Activated naive CD4-positive, alpha-beta T cell treated with anti-CD3 and anti-CD28 coated beads, Interleukin-2, amount 50 U/mL, for 16 hours (primary cell): ENCODE results near the gene RORC.
A peak's percentile ranks its signal among the peaks of the same experiment; 100 is the strongest.

Experiments used
- DNase-seq: peaks from one replicate; pipeline ENCODE4 v3.0.0-alpha.2; 2020

RORC gene

DNA sequence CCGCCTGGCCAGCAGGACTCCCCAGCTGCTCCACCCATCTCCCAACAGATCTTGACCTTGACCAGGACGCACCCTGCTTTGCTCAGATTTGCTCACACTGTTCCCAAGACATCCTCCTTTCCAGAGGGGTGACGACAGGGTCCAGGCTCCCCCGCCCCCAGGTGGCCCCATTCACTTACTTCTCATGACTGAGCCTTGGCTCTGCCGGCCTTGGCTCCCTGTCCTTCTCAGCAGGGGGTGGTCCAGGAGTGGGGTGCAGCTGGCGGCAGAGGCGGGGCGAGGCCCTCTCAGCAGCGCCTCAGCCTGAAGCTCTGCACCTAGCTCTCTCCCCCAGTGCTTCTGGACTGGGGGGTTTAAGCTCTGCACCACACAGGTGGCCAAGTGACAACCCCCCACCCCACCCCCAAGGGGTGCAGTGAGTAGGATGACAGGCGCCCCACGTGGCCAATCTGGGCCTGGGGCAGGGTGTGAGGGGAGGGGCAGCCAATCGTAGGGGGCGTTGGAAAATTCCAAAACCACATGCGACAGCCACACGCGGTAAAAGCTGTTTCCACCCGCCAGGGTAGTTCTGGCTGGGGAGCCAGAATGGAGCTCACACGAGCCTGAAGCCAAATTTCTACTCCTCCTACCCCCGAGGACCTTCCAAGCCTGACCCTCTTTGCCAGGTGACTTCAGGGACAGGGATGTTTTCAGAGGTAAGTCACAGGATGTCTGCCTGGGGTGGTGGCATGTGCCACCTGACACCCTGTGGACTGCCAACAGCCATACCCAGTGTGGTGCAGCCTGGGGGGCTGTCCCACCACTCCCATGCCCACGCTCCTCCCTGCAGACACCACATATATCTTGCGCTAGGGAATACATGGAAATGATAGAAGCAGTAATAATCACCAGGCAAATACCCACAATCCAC, 5.6 kb downstream of the RORC start:
- no peak for DNase-seq

DNA sequence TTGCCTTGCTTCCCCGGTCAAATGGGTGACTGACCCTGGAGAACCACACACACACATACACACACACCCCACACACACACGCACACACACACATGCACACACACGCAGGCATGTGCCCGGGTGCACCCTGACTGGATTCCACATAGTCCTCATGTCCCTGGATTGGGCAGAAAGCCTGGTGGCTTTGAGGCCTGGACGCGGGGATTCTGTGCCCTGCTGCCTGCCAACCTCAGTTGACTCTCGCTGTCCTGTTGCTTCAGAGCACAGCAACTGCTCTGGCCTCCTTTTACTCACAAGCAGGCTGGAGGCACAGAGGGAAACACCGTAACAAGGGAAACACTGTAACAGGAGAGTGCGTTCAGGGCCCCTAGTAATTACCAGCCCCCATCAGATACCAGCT, 6.4 kb downstream of the RORC start:
- DNase-seq, result no peak

DNA sequence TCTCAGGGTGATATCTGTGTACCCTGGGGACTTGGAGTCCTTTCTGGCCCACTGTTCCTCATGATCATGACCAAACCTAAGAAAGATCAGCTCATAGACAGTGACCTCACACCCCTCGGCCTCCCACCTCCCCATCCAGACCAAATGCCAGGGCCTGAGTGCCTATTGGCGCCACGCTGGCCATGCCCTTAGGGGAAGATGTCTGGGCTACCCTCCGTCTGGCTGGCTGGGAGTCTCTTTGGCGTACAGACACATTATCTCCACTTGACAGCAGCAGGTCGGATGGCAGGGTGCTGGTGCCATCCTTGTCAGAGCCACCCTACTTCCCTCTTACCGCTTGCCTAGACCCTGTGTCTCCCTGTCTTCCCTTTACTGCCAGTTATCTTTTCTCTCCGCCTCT, 8.4 kb downstream of the RORC start:
- no peak for DNase-seq

DNA sequence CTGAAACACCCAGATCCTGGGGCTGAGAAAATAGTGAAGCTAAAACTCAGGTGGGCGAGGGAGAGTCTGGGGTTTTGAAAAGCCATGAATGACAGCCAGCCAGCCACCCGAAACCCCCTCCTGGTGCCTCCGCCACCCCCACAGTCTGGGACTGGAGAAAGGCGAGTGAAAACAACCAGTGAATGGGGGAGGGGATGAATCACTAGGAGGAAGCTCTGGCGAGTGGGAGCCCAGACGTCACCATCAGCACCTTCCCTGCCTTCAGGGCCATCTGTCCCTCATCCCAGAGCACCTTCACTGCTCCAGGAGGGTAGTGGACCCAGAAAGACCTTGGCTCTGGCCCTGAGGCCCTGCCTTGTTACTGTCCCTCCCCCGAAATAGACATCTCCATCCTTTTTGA, 9.2 kb downstream of the RORC start:
- DNase-seq, result peak; percentile 36

DNA sequence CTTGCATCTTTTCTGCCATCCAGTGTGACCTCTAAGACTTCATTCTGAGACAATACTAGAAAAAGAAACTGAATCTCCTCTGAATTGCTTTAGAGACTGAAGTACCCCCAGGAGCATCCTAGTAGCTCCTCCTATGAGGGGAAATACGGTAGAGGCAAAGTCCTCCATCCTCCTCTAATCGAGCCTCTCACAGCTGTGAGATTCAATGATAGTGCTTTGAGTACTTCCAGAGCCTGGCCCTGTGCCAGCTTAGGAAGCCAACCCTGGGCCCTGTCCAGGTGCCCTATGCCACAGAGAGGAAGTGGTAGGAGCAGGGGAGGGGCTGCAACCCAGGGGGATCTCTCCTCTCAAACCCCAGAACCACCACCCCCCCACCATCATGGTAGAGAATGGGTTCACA, 10.7 kb downstream of the RORC start:
- no peak for DNase-seq

DNA sequence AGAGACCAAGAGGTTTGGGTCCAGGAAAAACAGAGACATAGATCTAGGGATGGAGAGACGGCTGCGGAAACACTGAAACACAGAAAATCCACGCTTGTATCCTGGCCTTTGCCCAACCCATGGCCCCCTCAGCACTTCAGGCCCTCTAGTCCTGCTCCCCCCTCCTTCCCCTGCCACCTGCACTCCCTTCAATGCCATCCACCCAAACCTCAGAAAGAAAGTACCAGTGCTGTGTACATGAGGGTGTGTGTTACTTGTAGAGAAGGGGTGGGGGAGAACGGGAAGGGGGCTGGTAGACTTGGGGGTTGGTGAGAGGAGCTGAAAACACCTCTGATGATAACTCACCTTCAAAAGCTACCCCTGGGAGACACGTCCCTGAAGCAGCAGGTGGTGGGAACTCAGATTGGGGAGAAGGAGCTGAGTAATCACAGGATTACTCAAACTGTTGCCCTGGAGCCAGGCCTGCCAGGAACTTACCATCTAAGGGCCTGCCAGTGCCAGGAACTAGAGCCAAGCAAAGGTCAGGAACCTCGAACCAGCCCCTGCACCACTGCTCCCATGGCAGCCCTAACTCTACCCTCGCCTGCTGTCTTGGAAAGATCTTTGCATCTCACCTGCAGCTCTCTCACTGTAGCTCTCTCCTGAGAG, 11.5 kb downstream of the RORC start:
- no peak for DNase-seq

DNA sequence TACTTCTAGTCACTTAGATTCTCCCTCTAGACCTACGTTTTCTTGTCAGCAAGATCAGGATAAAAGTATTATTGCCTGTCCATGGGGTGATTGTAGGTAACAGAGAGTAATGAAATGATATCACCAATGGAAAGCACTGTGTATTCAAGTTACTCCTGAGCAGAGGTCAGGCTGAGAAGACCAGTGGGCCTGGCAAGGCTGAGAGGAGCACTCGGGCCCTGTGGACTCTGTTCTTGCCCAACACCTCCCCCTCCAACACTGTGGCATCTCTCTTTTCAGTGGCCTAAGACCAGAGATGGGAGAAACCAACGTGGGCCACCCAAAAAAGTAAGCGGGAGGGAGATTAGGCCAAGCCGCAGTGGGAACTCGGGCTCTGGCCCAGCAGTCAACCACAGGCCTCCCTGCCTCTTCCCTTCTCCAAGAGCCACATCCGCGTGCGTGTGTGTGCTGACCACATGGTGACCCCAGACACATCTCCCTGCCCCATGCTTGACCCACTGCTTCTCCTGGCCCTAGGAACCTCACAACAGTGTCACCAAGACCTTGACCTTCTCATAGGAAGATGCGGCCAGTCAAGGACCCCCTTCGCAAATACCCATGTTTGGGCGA, 12.3 kb downstream of the RORC start:
- no peak for DNase-seq

DNA sequence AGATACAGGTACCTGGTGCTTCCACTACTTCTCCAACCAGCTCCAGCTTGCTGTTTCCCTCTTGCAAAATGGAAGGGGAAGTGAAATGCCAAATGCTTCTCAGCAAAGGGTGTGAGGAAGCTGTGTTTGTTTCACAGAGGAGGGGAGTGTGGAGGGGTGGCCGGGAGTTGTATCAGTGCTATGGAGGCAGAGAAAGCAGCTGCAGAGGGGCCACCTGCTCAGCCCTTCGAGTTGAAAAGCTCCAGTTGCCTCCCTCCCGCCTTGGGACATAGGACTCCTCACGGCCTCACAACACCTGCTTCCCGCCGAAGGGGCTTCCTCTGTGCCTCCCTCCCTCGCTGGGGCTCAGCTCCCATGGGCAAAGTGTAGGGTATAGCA, 14.3 kb downstream of the RORC start:
- DNase-seq, result no peak

DNA sequence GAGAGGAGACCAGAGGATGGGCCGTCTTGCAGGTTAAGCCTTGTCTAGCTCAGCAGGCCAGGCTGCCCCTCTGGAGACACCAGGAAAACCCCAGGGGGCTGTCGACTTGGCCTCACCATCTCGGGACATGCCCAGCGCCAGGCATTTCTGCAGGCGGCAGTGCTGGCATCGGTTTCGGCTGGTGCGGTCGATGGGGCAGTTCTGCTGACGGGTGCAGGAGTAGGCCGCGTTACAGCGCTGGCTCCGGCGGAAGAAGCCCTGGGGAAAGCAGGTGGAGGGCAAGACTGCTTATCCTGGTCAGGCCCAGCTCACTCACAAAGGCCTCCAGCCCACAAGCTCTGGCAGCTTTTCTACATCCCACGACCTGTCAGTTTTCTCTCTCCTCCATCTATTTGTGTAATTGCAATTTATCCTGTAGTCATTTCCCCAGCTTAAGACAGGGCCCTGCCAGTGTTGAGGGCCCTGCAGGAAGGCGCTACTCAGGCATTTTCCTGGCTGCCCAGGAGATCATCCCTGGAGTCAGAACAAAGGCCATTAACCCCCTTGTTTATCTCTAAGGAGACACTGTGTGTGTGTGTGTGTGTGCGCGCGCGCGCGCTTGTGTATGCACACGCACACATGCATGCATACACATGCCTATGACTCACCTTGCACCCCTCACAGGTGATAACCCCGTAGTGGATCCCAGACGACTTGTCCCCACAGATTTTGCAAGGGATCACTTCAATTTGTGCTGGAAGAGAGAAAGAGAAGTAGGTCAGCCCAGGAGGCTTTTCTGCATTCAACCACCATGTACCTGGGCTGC, 14.9 kb downstream of the RORC start:
- DNase-seq, result no peak

DNA sequence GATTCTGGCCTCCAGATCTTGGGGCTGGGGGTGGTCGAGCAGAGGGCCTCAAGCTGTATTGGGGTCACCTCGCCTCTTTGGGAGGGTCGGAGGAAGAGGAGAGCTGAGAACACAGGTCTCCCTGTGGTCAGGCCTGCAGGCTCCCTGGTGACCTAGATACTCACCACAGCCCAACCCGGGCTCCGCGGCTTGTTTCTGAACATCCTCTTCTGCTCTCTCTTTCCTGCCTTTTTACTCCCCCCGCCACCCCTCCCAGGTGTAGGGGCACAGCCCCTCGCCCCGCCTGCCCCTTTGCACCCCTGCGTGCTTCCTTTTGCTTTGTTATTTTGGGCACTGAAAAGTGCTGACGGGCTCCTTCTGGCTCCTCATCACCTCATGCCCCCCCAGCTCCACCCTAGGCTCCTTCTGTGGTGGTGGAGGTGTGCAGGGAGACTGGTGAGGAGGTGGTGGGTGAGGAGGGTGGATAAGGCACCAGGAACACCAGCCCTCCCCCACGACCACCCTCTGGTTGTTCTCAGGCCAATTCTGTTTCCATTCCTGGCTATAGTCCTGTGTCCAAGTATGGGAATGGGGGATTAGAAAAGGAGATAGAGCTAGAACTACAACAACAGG, 15.8 kb downstream of the RORC start:
- no peak for DNase-seq

DNA sequence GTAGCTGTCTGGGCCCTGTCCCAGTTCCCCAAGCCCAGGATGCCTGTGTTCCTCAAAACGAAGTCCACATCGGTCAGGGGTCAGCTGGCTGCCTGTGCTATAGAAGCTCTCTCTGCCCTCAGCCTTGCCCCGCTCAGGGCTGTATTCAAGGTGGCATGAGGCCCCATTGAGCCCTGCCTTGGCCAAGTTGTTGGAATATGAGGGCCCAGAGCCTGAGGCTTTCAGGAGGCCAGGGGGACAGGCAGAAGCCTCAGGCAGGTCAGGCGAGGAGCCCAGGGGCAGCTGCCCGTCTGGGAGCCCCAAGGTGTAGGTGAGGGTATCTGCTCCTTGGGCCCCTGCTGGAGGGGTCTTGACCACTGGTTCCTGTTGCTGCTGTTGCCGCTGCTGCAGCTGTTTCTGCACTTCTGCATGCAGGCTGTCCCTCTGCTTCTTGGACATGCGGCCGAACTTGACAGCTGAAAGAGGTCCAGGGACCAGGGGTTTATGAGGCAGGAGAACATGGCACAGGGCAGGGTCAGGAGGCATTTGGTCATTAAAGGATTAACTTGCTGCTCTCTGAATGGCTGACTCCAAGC, 16.5 kb downstream of the RORC start:
- DNase-seq, result no peak

DNA sequence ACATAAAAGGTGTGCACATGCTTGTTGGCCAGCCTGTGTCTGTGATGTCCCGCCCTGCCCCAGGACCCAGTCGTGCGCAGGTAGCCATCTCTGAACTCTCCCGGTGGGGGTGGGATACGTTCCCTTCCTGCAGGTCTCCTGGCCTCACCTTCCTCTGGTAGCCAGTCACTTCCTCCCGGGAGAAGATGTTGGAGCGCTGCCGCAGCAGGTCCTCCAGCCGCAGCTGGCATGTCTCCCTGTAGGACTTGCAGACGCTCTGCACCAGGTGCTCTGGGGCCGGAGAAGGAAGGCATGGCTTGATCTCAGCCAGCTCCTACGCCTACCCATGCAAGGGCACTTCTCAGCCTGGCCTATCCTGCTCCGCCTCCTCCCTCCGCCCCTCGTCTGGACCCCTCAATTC, 17.2 kb downstream of the RORC start:
- no peak for DNase-seq

DNA sequence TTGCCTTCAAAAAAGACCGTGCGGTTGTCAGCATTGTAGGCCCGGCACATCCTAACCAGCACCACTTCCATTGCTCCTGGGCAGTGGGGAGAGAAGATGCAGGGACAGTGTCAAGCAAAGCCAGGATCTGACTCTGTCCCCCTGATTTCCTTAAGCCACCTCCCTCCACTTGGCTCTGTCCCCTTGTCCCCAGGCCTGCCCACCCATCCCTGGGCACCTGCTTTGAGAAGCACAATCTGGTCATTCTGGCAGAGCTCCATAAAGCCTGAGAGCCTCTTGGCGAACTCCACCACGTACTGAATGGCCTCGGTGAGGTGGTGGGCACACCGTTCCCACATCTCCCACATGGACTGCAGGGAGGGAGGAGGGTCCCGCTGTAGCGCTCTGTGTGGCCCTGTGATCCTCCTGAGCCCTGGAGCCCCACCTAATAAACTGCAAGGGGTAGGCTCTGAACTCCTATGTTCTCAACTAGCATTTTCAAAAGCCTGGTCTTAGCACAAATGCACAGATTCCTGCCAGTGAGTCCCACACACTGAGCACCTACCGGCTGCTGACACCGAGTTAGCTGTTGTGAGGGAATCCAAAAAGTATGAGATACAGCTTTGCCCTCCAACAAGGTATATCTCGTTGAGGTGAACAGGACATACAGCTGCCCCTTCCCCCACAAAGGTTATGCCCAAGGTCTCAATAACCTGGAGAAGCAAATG, 18.2 kb downstream of the RORC start:
- DNase-seq, result no peak

DNA sequence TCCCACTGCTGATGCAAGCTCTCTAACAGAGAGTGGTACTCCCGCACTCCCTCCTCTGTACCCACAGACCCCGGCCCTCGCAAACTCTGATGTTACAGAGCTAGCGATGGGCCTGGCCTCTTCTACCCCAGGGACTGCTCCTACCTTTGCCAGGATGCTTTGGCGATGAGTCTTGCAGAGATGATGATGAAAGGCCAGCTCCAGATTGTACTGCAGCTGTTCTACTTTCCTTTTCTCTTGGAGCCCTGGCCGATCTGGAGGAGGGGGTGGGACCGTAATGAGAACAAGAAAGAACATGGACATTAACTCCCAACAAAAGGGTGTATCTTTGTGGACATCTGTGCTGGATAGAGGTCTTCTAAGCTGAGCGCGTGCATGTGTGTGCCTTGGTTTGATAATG, 20.4 kb downstream of the RORC start:
- DNase-seq, result no peak

DNA sequence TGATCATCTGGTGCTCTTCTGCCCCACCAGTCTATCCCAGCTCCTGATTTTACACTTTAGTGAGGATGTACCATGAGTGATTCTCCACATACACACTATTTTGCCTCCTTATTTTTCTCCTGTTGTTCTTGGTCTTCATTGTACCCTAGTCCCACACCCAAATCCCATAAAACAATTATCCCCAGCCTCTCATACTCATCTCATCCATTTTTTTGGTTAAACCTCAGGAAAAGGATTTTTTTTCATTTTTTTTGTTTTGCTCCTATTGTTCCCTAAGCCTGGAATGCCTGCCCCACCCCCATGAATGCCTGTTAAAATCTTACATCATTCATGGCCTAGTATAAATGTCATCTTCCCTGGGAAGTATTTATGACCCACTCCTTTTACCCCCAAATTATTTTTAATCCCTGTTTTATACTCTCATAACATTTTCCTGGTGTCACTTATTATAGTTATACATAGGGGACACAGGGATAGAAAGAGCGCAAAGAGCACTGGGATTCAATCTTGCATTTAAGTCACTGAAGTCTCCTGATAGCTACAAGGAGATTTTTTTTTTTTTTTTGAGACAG, 21.5 kb downstream of the RORC start:
- no peak for DNase-seq

DNA sequence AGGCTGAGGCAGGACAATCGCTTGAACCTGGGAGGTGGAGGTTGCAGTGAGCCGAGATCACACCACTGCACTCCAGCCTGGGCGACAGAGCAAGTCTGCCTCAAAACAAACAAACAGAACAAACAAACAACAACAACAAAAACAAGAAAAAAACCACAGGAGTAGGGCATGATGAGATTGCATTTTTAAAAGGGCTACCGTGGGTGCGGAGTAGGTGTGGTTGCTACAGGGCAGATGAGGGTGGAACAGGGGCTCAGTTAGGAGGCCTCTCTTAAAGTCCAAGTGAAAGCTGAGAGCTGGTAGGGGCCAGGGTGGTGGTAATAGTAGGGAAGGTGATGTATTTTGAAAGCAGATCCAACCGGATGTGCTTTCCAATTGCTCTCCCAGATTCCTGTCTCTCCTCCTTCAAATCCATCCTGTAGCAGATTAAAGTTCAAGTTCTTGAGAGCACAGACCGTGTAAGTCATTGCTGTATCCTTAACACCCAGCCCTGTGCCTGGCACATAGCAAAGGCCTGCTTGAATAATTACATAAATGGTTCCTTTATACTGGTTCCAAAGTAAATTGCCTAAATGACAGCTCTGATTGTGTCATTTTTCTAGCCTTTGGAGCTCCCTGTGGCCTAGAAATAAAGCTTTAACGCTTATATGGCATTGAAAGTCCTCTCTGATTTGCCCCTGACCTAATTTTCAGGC, 22.2 kb downstream of the RORC start:
- DNase-seq, result no peak

DNA sequence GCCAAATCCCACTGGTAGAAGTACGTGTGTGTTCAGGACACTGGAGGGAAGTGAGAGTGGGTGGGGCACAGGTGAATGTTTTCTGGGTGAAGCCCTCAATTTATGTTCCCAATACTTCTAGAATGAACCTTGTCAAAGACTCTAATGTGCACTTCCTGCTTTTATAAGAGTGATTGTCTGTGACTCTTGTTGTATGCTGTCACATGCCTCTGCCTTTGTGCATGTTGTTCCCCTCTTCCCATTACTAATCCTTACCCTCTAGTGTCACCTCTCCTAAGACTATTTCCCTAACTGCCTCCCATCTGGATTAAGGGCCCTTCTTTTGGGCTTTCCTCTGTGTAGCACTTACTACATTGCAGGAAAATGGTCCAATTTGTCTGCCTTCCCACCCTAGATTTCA, 23.8 kb downstream of the RORC start:
- no peak for DNase-seq

DNA sequence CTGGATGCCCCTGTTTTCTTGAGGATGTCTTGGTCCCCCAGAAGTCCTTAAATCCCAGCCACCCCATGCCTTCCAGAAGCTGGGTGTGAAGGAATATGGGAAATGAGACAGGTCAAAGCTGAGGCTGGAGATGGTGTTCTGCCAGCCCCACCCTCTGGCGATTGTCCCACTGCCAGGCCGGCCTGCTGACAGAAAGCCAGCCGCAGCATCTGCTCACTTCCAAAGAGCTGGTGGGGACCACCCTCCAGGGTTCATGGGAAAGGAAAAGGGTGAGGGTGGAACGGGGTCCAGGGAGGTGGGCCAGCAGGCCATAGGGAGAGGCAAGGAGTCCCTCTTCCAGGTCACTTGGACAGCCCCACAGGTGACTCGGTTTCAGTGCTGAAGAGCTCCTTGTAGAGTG, 24.5 kb downstream of the RORC start:
- no peak for DNase-seq

DNA sequence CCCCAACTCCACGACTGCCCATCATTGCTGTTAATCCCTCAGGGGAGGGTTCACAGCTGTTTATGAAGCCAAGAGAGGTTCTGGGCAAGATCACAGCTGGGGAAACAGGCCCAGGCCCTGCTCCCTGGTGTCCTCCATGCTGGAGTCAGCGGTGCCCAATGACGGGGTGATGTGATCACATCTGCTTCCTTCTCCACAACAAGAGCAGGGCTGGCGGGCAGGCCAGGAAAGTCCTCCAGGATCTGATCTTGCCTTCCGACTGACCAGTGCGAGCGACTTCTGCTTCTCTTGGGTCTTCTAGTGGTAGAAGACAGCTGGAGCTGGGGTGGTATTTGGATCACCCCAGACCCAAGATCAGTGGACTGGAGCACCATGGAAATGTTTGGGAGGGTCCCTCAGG, 25.4 kb downstream of the RORC start:
- no peak for DNase-seq

DNA sequence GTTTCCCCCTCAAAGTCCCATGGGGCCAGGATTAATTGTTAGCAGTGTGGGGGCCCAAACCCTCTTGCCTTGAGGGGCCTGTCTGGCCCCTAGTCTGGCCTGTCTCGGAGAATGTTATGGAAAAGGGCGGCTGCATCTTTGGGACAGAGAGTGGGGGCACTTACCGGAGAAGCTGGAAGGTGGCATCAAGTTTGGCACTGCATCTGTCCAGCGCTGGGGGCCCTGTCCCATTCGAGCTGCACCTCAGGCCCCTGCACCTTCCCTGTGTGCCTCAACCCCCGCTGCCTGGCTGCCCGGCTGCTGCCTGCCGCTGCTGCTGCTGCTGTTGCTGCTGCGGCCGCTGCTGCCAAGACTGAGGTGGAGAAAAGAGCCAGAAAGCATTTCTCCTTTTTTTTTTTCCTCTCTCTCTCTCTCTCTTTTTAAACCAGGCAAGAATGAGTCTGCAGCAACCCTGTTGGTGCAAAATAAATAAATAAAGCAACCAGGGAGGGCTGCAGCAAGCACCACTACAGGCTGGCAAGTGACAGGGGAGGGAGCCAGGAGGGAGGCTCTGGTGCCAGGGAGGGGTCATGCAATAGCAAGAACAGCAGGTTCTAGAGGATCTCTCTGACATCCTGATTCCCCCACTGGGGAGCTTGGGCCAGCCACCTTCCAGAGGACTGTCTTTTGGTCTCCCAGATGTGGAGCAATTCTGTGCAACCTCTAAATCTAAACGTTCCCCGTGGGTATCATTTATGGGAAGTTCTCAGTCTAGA, 26.4 kb downstream of the RORC start, which contains the start of gene LINGO4:
LINGO4 (minus strand) TSS at position 354 of the 755 bp plus-strand sequence. CDS start 2,715 bp downstream, outside the sequence.
- DNase-seq, result no peak
